NCI-H128 (cell line): ENCODE results near the gene C22orf39.
"Not testable (repeated sequence)": the region's sequence is repeated elsewhere in the genome, so short reads cannot be mapped to it uniquely, and the experiment has no call there.

ENCODE experiments used
- DNase-seq: peaks from one replicate; lab custom pipeline; 2025; ENCODE audit not compliant: unreplicated experiment; lab: John Stamatoyannopoulos, UW

Gene C22orf39

DNA sequence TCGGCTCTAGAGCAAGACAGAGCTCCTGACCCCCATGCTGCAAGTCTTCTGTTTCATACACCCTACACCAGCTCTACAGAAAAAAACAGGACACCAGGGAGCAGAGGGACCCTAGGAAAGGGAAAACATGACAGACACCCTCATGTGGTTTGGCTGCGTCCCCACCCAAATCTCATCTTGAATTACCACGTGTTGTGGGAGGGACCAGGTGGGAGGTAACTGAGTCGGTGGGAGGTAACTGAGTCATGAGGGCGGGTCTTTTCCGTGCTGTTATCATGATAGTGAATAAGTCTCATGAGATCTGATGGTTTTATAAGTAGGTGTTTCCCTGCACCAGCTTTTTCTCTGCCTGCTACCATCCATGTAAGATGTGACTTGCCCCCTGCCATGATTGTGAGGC, 6.6 kb upstream of the C22orf39 start:
- DNase-seq, result no peak

DNA sequence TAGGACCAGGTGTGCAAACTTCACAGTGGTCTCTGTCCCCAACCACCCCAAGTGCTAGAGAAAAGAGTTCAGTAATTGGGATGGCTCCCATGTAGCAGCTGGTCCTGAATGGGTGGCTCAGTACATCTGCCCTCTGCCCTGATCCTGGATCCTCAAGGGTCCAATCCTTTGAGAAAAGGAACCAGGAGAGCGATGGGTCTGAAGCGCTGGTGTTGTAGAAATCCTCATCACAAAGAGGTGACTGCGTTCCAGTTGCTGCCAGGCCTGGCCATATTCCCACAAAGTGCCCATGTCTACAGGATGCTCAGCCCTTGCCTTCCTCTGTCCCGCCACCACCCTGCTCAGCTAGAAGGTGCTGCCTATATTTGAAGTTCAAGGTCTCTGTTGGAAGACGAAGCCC, 6.2 kb upstream of the C22orf39 start:
- DNase-seq, result no peak

- no peak for DNase-seq
Observed at GRCh38 chr22:19451570-19451969, 4.1 kb upstream of the C22orf39 start.

- no peak for DNase-seq
Observed at GRCh38 chr22:19450363-19451175, 3.1 kb upstream of the C22orf39 start.

- DNase-seq, result no peak
Observed at GRCh38 chr22:19449422-19449767, 1.9 kb upstream of the C22orf39 start.

DNA sequence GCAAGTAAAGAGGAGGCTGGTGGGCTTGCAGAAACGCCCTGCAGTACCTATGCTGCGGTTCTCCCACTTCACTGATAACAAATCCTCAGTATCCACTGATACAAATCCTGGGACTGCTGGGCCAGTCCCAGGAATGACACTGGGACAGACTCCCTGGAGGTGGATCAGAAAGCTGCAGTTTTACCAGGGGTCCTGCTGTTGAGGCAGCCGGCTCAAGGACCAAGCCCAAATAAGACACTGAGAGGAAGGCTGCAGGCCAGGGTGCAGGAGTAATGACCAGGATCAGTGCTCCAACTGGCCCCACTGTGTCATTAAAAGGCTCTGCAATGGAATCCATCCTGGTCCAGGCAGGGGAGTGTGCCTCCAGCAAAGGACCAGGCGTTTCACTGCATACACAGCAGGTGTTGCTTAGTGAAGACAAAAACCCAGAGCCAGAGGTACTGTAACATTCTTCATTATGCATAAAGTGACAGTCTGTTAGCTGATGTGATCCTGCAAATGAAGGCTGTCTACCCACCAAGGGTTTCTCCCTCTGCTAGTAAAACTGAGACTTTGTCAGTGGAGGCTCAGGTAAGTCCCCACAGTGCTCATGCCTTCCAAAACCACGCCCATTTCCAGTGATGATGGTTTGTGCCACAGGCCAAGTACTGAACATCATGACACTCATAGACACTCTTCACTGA, 1.4 kb upstream of the C22orf39 start:
- no peak for DNase-seq

DNA sequence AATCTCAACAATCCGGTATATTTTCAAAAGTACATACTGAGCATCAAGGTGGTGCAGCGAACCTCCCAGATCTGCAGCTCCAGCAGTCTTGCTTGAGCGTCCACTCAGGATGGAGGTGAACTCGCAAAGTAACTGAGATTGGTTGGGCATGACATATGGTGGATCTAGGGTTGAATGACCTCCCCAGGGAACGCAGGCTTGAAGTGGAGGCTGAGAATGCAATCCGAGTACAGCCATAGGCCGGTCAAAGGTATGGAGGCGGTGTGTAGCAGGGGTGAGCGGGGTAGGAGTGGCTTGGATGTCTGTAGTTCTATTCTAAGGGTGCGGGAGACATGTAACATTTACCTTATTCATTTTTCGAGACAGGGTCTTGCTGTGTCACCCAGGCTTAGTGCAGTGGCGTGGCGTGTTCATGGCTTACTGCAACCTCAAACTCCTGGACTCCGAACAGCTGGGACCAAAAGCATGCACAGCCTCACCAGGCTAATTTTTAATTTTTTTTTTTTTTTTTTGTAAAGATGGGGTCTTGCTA, 631 bp upstream of the C22orf39 start:
- DNase-seq, result peak; percentile 56

DNA sequence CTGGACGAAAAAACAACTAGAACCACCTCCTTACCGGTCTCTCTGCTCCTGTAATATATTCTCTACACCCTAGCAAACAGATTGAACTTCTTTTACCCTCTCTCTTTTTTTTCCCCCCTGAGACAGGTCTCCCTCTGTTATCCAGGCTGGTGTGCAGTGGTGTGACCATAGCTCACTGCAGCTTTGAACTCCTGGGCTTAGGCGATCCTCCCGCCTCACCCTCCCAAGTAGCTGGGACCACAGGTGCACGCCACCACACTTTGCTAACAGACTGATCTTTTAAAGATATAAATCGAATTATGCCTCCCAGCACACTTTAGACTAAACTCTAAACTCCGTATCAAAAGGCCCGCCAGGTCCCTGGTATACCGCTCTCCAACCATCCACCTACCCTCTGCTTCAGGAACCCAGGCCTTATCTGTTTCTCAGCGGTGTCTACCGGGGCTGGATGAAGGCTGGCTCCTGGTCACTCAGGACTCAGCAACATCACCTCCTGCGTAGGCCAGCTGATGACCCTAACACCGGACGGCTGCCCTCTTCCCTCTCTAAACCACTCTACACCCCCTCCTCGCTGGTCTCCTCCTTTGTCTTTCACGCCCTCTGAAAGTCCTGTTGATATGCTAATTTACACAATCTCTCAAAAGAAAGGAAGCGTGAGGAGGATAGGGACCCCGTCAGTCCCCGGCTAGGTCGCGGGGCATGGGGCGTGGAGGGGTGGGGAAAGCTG, 745 bp downstream of the C22orf39 start:
- DNase-seq, result no peak

DNA sequence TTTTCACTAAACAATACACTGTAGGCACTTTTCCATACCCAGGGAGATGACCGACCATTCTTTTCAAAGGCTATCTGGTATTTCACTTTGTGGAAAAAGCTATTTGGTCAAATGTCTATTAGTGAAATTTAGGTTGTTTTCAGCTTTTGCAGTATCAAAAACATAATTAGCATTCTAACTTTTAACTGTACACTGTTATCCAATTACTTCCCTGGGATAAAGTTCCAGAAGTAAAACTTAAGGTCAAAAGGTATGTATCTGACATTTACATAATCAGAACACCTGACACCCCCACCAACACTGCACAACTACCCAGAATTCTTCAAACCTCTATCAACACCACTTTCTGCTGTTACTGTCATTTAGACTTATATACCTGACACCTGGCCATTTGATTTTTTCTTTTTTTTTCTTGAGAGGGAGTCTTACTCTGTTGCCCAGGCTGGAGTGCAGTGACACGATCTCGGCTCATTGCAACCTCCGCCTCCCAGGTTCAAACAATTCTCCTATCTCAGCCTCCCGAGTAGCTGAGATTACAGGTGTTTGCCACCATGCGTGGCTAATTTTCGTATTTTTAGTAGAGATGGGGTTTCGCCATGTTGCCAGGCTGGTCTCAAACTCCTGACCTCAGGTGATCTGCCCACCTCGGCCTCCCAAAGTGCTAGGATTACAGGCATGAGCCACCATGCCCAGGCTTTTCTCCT, 2.1 kb downstream of the C22orf39 start:
- DNase-seq, result not testable (repeated sequence)

GRCh38 chr22:19443544-19444211, 3.8 kb downstream of the C22orf39 start:
- DNase-seq, result no peak

- no peak for DNase-seq
Observed at GRCh38 chr22:19442166-19442565, 5.3 kb downstream of the C22orf39 start.

GRCh38 chr22:19440411-19441195, 6.9 kb downstream of the C22orf39 start:
- no peak for DNase-seq

DNA sequence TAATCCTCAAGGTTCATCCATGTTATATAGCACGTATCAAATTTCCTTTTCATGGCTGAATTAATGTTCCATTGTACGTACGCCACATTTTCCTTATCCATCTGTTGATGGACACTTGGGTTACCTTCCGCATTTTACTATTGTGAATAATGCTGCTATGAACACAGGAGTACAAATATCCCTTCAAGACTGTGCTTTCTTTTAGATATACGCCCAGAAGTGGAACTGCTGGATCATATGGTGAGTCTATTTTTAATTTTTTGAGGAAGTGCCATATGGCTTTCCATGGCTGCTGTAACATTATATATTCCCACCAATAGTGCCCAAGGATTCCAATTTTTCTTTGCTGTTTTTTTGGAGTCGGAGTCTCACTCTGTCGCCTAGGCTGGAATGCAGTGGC, 9.2 kb downstream of the C22orf39 start:
- no peak for DNase-seq

- DNase-seq, result not testable (repeated sequence)
Observed at GRCh38 chr22:19436444-19437161, 10.9 kb downstream of the C22orf39 start.

DNA sequence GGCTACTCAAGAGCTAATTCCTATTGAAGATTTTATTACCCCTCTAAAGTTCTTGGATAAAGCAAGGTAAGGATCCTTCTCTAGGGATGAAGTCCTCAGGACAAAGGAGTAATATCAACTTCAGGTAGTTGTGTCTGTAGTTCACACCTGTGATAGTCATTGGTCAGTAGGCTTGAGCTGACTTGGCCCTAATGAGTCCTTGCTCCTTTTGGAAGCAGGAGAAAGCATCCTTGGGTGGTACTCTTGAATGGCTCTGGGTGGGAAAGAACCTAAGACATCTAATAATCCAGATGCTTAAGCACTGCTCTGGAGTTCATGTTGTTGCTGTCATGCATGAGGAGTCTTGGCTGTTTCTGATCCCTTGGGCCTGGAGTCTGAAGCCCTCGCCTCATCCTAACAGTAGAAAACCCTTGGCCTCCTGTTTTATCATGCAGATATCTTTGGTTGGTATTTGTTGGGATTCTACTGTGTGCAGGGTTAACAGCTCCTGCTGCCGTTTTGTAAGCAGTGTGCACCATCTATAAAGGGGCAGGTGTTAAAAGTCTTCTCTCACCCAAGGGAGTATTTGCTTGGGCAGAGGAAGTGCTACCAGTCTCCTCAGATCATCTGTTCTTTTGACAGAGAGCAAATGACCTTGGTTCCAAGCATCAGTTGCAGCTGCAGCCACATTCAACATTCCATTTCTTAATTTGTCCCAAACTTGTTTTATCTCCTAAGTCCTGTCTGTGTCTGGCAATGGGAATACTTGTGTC, 12.5 kb downstream of the C22orf39 start:
- DNase-seq, result no peak

- no peak for DNase-seq
Observed at GRCh38 chr22:19434401-19434800, 13.1 kb downstream of the C22orf39 start.

DNA sequence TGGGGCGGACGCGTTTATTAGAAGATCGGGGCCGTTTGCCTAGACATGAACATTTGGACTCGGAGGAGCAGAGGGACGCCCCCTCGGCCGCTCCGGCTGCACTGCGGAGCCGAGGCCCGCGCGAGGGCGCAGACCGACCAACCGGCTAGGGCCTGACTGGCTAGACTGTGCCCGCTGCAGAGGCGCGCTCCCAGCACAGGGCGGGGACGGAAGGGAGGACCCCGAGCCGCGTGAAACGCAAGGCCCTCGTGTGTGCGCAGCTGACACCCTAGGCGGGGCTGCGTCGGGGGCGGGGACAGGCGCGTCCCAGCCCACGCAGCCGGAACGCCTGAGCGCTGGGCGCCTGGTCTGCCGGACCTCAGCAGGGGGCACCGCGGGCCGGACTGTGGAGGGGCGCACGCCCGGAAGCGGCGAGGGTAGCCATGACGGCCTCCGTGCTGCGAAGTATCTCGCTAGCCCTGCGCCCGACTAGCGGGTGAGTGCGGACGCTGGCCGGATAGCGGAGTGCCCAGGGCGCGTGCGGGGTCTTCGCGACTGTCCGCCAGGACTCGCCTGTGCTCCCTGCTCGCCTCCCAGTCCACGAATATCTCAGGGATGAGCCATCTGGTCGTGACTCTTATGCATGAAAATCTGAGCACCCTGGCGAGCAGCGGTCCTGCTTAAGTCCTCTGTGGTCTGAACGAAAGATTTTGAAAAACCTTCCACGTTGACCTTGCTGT, 15.2 kb downstream of the C22orf39 start, which contains the start of gene MRPL40:
TSS of gene MRPL40 (plus strand) at position 413 of the 719 bp plus-strand sequence. CDS start at position 423, 10 bp downstream.
- DNase-seq, result peak; percentile 52
